K562 (cell line): Measurements from ENCODE around the gene FDX2. TPM values are rescaled to one million over a fixed set of nuclear protein-coding genes. Genes with fewer than 3 reads are reported as not detected.

Experiments
- E2F3 ChIP-seq: fragments of 250-450 bp; sonication (Bioruptor Pico); IDR thresholded peaks from 2 replicates; pipeline ENCODE4 v1.4.0; 2020; ENCODE audit warnings: mild to moderate bottlenecking
- JUN ChIP-seq, 2 experiments: sonication (generic) in 1 of 2; formaldehyde crosslinking in 1 of 2; IDR thresholded peaks; 2 replicates each; pipeline versions ENCODE4 v1.6.1 to v1.8.0; 2012 to 2022; ENCODE audit warnings: borderline replicate concordance in 2 of 2, mild to moderate bottlenecking in 2 of 2, improper control_type of control experiment in 1 of 2, low read depth in 1 of 2, low read length in 1 of 2, missing genetic modification reagents in 1 of 2
- NEUROD1 ChIP-seq: fragments of 150-350 bp; IDR thresholded peaks from 2 replicates; pipeline ENCODE4 v1.6.1; 2014; ENCODE audit warnings: borderline replicate concordance, low read length, low read depth; ENCODE audit not compliant: partially characterized antibody
- NFE2L1 ChIP-seq: fragments of 450-650 bp; IDR thresholded peaks from 2 replicates; pipeline ENCODE4 v1.6.1; 2016; ENCODE audit warnings: missing genetic modification characterization, low read depth, mild to moderate bottlenecking, missing compliant biosample characterization, moderate library complexity, borderline replicate concordance
- POLR2A ChIP-seq: fragments of 450-650 bp; conservative IDR thresholded peaks from 2 replicates; pipeline ENCODE4 v1.6.1; 2016
- POLR2AphosphoS5 ChIP-seq: IDR thresholded peaks from 2 replicates; pipeline ENCODE4 v1.6.1; 2011; ENCODE audit warnings: mild to moderate bottlenecking, low read depth, low read length, moderate library complexity; ENCODE audit not compliant: control insufficient read depth, insufficient read depth
- RBM17 ChIP-seq: fragments of 200-400 bp; formaldehyde crosslinking; IDR thresholded peaks from 2 replicates; pipeline ENCODE4 v1.6.1; 2017; ENCODE audit warnings: low read depth, mild to moderate bottlenecking, low read length, borderline replicate concordance
- SMAD1 ChIP-seq: fragments of 150-350 bp; IDR thresholded peaks from 2 replicates; pipeline ENCODE4 v1.6.1; 2014; ENCODE audit warnings: low read length, low read depth; ENCODE audit not compliant: partially characterized antibody
- SP2 ChIP-seq: IDR thresholded peaks from 2 replicates; pipeline ENCODE4 v1.6.1; 2011; ENCODE audit warnings: mild to moderate bottlenecking, low read depth, low read length, moderate library complexity; ENCODE audit not compliant: poor library complexity, severe bottlenecking; ENCODE audit errors: extremely low read depth
- TAF9B ChIP-seq: fragments of 450-650 bp; IDR thresholded peaks from 2 replicates; pipeline ENCODE4 v1.6.1; 2018; ENCODE audit warnings: mild to moderate bottlenecking; ENCODE audit not compliant: partially characterized antibody
- TRIM24 ChIP-seq, 2 experiments: fragments of 450-650 bp; IDR thresholded peaks; 2 replicates each; pipeline ENCODE4 v1.6.1; 2016
- ZNF655 ChIP-seq: fragments of 250-450 bp; sonication (Bioruptor Pico); IDR thresholded peaks from 2 replicates; pipeline ENCODE4 v1.5.0; 2021
- polyA plus RNA-seq, 8 experiments: library from polyadenylated mRNA; depleted of rRNA in 4 of 8; stranded (reverse) in 5 of 8; unstranded in 3 of 8; fragments of >200 nt; fragmentation: Nextera tagmentation in 2 of 8; fragmentation: Illumina TruSeq in 1 of 8; extraction: Ambion mirVana in 2 of 8; extraction: Trizol in 1 of 8; gene quantifications; 2 replicates each; pipeline versions ENCODE4 v1.2.1 to v1.2.3, GENCODE V29; 2011 to 2014; ENCODE audit warnings: inconsistent platforms in 1 of 8, missing spikeins in 1 of 8
- total RNA-seq, 7 experiments: library from RNA; depleted of rRNA in 6 of 7; stranded (reverse); fragments of >200 nt in 6 of 7; fragmentation: Illumina TruSeq in 2 of 7; extraction: Trizol in 2 of 7; gene quantifications; 2 replicates each; pipeline versions ENCODE4 v1.2.1 to v1.2.3, GENCODE V29; 2011 to 2021; ENCODE audit warnings: low replicate concordance in 1 of 7
- TF ChIP-seq, protein P1 (sequence below): fragments of 250-450 bp; sonication (Bioruptor Pico); IDR thresholded peaks from 2 replicates; pipeline ENCODE4 v1.9.0; 2021; ENCODE audit warnings: mild to moderate bottlenecking, inconsistent platforms
- TF ChIP-seq, protein P2 (sequence below): fragments of 200-400 bp; formaldehyde crosslinking; IDR thresholded peaks from 2 replicates; pipeline ENCODE4 v1.6.1; 2017; ENCODE audit warnings: mild to moderate bottlenecking, low read depth, low read length, moderate library complexity
- TF ChIP-seq, protein P3 (sequence below): fragments of 450-650 bp; IDR thresholded peaks from 2 replicates; pipeline ENCODE4 v1.6.1; 2016
- TF ChIP-seq, protein P4 (sequence below): fragments of 250-450 bp; sonication (Bioruptor Pico); IDR thresholded peaks from 2 replicates; pipeline ENCODE4 v1.9.0; 2021; ENCODE audit warnings: mild to moderate bottlenecking
- TF ChIP-seq, protein P5 (sequence below), 3 experiments: IDR thresholded peaks in 2 of 3; conservative IDR thresholded peaks in 1 of 3; 2 replicates each; pipeline ENCODE4 v1.5.1; 2011 to 2012; ENCODE audit warnings: low read length in 3 of 3, mild to moderate bottlenecking in 3 of 3, control low read depth in 2 of 3, improper control_type of control experiment in 1 of 3, inconsistent platforms in 1 of 3, low read depth in 1 of 3, mixed read lengths in 1 of 3, moderate library complexity in 1 of 3; ENCODE audit not compliant: insufficient read depth in 2 of 3

Gene FDX2
- total and polyA plus RNA-seq, 9 of the 15 experiments (the other 6 are each of a cell fraction or from before 2014, with no cell fraction given) = 2.5 to 49.8 (median 29.7) TPM

DNA sequence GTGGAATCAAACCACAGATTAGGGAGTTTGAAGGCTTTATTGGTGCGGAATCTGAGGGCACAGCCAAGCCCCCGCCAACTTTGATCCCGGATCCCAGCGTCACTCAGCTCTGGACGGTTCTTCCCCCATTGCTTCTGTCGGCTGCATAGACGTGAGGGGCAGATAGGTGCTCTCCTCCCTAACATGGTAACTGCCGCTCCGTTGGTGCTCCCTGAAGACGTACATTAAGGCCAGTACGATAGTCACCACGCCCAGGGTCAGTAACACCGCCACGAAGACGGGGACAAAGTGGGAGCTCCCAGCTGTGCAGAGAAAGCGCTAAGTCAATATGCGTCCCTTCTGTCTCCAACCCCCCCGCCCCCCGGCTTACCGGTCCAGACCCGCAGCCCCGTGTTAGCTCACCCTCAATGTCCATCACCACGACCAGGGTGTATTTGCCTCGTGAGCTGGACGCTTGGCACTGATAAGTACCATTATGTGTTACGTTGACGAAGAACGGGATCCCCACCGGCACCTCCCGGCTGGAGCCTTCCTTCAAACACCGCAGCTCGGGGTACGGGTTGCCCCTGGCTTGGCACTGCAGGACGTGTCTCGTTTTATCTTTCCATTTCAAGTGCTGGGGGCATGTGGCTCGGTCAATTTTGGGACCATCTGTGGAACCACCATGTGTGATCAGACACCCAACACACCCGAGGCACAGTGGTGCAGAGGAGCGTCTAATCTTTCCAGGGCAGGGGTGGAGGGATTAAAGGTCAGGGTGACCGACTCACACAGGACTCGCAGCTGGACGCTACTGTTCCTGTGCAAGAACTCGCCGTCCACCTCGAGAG, 18.2 kb upstream of the FDX2 start (continued):
- TF ChIP-seq, protein P1, sequence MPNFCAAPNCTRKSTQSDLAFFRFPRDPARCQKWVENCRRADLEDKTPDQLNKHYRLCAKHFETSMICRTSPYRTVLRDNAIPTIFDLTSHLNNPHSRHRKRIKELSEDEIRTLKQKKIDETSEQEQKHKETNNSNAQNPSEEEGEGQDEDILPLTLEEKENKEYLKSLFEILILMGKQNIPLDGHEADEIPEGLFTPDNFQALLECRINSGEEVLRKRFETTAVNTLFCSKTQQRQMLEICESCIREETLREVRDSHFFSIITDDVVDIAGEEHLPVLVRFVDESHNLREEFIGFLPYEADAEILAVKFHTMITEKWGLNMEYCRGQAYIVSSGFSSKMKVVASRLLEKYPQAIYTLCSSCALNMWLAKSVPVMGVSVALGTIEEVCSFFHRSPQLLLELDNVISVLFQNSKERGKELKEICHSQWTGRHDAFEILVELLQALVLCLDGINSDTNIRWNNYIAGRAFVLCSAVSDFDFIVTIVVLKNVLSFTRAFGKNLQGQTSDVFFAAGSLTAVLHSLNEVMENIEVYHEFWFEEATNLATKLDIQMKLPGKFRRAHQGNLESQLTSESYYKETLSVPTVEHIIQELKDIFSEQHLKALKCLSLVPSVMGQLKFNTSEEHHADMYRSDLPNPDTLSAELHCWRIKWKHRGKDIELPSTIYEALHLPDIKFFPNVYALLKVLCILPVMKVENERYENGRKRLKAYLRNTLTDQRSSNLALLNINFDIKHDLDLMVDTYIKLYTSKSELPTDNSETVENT = no peak
- no peak for TF ChIP-seq ZNF655 (CRISPR knock-in tag)
- TF ChIP-seq NFE2L1 = no peak
- no peak for TF ChIP-seq JUN (IDR thresholded peaks at IDR 0.05; ENCODE audit: borderline replicate concordance, low read depth, low read length)
- TF ChIP-seq JUN (CRISPR knock-in tag; IDR thresholded peaks at IDR 0.05; ENCODE audit: borderline replicate concordance) = no peak
- peak; percentile 44 for TF ChIP-seq POLR2AphosphoS5
- no peak for TF ChIP-seq TAF9B
- TF ChIP-seq, protein P2, sequence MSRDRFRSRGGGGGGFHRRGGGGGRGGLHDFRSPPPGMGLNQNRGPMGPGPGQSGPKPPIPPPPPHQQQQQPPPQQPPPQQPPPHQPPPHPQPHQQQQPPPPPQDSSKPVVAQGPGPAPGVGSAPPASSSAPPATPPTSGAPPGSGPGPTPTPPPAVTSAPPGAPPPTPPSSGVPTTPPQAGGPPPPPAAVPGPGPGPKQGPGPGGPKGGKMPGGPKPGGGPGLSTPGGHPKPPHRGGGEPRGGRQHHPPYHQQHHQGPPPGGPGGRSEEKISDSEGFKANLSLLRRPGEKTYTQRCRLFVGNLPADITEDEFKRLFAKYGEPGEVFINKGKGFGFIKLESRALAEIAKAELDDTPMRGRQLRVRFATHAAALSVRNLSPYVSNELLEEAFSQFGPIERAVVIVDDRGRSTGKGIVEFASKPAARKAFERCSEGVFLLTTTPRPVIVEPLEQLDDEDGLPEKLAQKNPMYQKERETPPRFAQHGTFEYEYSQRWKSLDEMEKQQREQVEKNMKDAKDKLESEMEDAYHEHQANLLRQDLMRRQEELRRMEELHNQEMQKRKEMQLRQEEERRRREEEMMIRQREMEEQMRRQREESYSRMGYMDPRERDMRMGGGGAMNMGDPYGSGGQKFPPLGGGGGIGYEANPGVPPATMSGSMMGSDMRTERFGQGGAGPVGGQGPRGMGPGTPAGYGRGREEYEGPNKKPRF = no peak
- TF ChIP-seq, protein P3, sequence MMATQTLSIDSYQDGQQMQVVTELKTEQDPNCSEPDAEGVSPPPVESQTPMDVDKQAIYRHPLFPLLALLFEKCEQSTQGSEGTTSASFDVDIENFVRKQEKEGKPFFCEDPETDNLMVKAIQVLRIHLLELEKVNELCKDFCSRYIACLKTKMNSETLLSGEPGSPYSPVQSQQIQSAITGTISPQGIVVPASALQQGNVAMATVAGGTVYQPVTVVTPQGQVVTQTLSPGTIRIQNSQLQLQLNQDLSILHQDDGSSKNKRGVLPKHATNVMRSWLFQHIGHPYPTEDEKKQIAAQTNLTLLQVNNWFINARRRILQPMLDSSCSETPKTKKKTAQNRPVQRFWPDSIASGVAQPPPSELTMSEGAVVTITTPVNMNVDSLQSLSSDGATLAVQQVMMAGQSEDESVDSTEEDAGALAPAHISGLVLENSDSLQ = no peak
- TF ChIP-seq POLR2A = no peak
- TF ChIP-seq TRIM24 (IDR thresholded peaks at IDR 0.05) = peak; percentile 38 to 51; a peak in 2 of 4 replicates
- TF ChIP-seq E2F3 (CRISPR knock-in tag) = no peak
- TF ChIP-seq NEUROD1 = no peak
- TF ChIP-seq RBM17 = no peak
- no peak for TF ChIP-seq SMAD1
- no peak for TF ChIP-seq SP2
- TF ChIP-seq, protein P4, sequence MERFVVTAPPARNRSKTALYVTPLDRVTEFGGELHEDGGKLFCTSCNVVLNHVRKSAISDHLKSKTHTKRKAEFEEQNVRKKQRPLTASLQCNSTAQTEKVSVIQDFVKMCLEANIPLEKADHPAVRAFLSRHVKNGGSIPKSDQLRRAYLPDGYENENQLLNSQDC (CRISPR knock-in tag) = no peak
- TF ChIP-seq, protein P5, sequence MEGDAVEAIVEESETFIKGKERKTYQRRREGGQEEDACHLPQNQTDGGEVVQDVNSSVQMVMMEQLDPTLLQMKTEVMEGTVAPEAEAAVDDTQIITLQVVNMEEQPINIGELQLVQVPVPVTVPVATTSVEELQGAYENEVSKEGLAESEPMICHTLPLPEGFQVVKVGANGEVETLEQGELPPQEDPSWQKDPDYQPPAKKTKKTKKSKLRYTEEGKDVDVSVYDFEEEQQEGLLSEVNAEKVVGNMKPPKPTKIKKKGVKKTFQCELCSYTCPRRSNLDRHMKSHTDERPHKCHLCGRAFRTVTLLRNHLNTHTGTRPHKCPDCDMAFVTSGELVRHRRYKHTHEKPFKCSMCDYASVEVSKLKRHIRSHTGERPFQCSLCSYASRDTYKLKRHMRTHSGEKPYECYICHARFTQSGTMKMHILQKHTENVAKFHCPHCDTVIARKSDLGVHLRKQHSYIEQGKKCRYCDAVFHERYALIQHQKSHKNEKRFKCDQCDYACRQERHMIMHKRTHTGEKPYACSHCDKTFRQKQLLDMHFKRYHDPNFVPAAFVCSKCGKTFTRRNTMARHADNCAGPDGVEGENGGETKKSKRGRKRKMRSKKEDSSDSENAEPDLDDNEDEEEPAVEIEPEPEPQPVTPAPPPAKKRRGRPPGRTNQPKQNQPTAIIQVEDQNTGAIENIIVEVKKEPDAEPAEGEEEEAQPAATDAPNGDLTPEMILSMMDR (IDR thresholded peaks at IDR 0.05 in 2 of 3, conservative IDR thresholded peaks at IDR 0.05 in 1 of 3; ENCODE audit: insufficient read depth in 2 of 3, low read depth in 1 of 3, low read length in 3 of 3) = no peak
